HepG2 (cell line): ENCODE measurements around the gene SECTM1. TPM values are rescaled to one million over a fixed set of nuclear protein-coding genes. Genes with fewer than 3 reads are reported as not detected.

Experiments used
- AHDC1 ChIP-seq: sonication (generic); formaldehyde crosslinking; IDR thresholded peaks from 2 replicates; pipeline ENCODE4 v1.5.1; 2020; ENCODE audit warnings: mild to moderate bottlenecking, missing genetic modification reagents, borderline replicate concordance
- ATF1 ChIP-seq: IDR thresholded peaks from 2 replicates; pipeline ENCODE4 v1.6.1; 2016; ENCODE audit warnings: mild to moderate bottlenecking, control low read depth
- FIP1L1 ChIP-seq: fragments of 200-400 bp; formaldehyde crosslinking; IDR thresholded peaks from 2 replicates; pipeline ENCODE4 v1.6.1; 2018; ENCODE audit warnings: low read depth, mild to moderate bottlenecking, low read length, moderate library complexity, borderline replicate concordance; ENCODE audit not compliant: insufficient read depth
- FOXP4 ChIP-seq: sonication (generic); formaldehyde crosslinking; IDR thresholded peaks from 2 replicates; pipeline ENCODE4 v1.4.0; 2020; ENCODE audit warnings: missing genetic modification reagents
- POLR2AphosphoS2 ChIP-seq: IDR thresholded peaks from 2 replicates; pipeline ENCODE4 v1.6.1; 2011; ENCODE audit warnings: low read depth, low read length, improper control_type of control experiment
- TBL1XR1 ChIP-seq: fragments of 150-350 bp; IDR thresholded peaks from 2 replicates; pipeline ENCODE4 v1.6.1; 2014; ENCODE audit warnings: borderline replicate concordance, low read length; ENCODE audit not compliant: partially characterized antibody
- ZFP41 ChIP-seq: sonication (generic); formaldehyde crosslinking; IDR thresholded peaks from 2 replicates; pipeline ENCODE4 v1.4.0; 2020; ENCODE audit warnings: mild to moderate bottlenecking, missing genetic modification reagents, borderline replicate concordance
- ZNF3 ChIP-seq: IDR thresholded peaks from 2 replicates; pipeline ENCODE4 v1.7.0; 2017; ENCODE audit warnings: inconsistent platforms
- ZNF549 ChIP-seq: sonication (generic); formaldehyde crosslinking; IDR thresholded peaks from 2 replicates; pipeline ENCODE4 v1.5.0; 2020; ENCODE audit warnings: missing genetic modification reagents
- ZNF615 ChIP-seq: sonication (generic); formaldehyde crosslinking; IDR thresholded peaks from 2 replicates; pipeline ENCODE4 v1.5.0; 2020; ENCODE audit warnings: mild to moderate bottlenecking, missing genetic modification reagents, borderline replicate concordance
- ZNF891 ChIP-seq: sonication (generic); formaldehyde crosslinking; IDR thresholded peaks from 2 replicates; pipeline ENCODE4 v1.5.0; 2020; ENCODE audit warnings: mild to moderate bottlenecking, missing genetic modification reagents
- ZSCAN12 ChIP-seq: sonication (generic); formaldehyde crosslinking; IDR thresholded peaks from 2 replicates; pipeline ENCODE4 v1.9.0; 2021; ENCODE audit warnings: mild to moderate bottlenecking, missing genetic modification reagents
- polyA plus RNA-seq, 8 experiments: library from polyadenylated mRNA; depleted of rRNA in 3 of 8; stranded (reverse) in 7 of 8; unstranded in 1 of 8; fragments of >200 nt; fragmentation: Illumina TruSeq in 4 of 8; extraction: Trizol in 4 of 8; gene quantifications; 2 replicates each; pipeline versions ENCODE4 v1.2.1 to v1.2.3, GENCODE V29; 2011 to 2016; ENCODE audit warnings: low read depth in 4 of 8, missing spikeins in 1 of 8, mixed read lengths in 1 of 8; ENCODE audit not compliant: insufficient read depth in 1 of 8
- total RNA-seq, 5 experiments: library from RNA; depleted of rRNA; stranded (reverse); fragments of >200 nt; fragmentation: Illumina TruSeq; extraction: Trizol; gene quantifications; 2 replicates each; pipeline ENCODE4 v1.2.3, GENCODE V29; 2016; ENCODE audit warnings: low read depth in 1 of 5
- TF ChIP-seq, protein P1 (sequence below): sonication (generic); formaldehyde crosslinking; IDR thresholded peaks from 2 replicates; pipeline ENCODE4 v1.8.0; 2022; ENCODE audit warnings: missing genetic modification reagents, mild to moderate bottlenecking, inconsistent platforms, borderline replicate concordance
- TF ChIP-seq, protein P2 (sequence below): sonication (generic); formaldehyde crosslinking; IDR thresholded peaks from 2 replicates; pipeline ENCODE4 v1.4.0; 2020; ENCODE audit warnings: missing genetic modification reagents, borderline replicate concordance

SECTM1 gene
- total and polyA plus RNA-seq, 2 of the 13 experiments (the other 11 are each of a cell fraction or from before 2014, with no cell fraction given): 3.5 to 5.3 TPM

DNA sequence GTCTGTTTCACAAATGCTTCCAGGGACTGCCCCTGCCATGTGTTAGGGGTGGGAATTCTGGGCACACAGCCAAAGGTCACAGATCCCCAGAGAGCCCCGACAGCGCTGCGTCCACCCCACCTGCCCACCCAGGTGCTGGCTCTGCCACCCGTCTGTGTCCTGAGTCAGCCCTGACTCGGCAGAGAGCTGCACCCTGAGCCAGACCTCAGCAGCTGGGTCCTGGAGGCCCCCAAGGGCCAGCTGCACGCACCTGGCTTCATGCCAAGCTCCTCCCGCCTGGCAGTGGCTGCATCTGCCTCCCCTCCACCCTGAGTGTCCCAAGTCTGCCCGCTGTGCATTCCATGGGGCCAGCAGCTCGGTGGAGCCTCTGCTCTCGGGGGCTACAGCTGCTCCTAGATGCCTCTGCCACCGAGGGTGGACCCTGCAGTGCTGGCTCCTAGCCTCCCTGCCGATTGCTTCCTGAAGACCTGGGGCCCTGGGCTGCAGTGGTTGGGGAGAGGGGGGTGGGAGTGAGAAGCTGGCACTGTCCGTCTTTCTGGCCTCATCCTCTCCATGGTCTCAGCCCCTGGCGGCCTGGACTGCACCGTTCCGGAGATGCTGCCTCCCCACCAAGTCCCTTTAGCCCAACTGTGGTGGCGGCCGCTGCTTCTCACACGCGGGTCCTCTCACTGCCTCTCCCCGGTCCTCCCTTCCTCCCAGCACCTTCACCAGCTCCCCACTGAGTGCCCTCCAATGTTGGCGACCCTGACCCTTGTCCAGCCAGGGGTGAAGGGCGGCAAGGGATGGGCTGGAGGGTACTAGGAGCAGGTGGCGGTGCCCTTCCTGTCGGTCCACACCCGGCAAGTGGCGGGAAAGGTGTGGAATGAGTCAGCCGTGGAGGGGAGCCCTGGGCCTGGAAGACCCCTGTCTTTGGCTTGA is 3.0 kb downstream of the SECTM1 start (continued):
- TF ChIP-seq ZFP41 (CRISPR knock-in tag): no peak
- TF ChIP-seq ATF1 (CRISPR knock-in tag): no peak
- no peak for TF ChIP-seq TBL1XR1
- no peak for TF ChIP-seq POLR2AphosphoS2
- TF ChIP-seq, protein P1, sequence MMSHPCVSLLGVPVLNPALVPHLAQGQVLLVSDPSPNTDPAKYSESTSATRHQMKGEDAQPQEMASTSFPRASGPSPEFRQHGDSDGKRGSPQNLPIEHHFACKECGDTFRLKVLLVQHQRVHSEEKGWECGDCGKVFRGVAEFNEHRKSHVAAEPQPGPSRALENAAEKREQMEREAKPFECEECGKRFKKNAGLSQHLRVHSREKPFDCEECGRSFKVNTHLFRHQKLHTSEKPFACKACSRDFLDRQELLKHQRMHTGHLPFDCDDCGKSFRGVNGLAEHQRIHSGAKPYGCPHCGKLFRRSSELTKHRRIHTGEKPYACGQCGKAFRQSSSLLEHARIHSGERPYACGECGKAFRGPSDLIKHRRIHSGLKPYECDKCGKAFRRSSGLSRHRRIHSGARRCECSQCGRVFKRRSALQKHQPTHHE (CRISPR knock-in tag): 0 out of 2 replicates have a peak, but pooled peaks have one; percentile 59
- TF ChIP-seq FIP1L1: no peak
- TF ChIP-seq ZNF3 (CRISPR knock-in tag): no peak
- TF ChIP-seq ZSCAN12 (CRISPR knock-in tag): no peak
- TF ChIP-seq ZNF615 (CRISPR knock-in tag): no peak
- TF ChIP-seq ZNF549 (CRISPR knock-in tag): no peak
- 0 out of 2 replicates have a peak, but pooled peaks have one; percentile 24 for TF ChIP-seq FOXP4 (CRISPR knock-in tag)
- 0 out of 2 replicates have a peak, but pooled peaks have one; percentile 17 for TF ChIP-seq AHDC1
- TF ChIP-seq, protein P2, sequence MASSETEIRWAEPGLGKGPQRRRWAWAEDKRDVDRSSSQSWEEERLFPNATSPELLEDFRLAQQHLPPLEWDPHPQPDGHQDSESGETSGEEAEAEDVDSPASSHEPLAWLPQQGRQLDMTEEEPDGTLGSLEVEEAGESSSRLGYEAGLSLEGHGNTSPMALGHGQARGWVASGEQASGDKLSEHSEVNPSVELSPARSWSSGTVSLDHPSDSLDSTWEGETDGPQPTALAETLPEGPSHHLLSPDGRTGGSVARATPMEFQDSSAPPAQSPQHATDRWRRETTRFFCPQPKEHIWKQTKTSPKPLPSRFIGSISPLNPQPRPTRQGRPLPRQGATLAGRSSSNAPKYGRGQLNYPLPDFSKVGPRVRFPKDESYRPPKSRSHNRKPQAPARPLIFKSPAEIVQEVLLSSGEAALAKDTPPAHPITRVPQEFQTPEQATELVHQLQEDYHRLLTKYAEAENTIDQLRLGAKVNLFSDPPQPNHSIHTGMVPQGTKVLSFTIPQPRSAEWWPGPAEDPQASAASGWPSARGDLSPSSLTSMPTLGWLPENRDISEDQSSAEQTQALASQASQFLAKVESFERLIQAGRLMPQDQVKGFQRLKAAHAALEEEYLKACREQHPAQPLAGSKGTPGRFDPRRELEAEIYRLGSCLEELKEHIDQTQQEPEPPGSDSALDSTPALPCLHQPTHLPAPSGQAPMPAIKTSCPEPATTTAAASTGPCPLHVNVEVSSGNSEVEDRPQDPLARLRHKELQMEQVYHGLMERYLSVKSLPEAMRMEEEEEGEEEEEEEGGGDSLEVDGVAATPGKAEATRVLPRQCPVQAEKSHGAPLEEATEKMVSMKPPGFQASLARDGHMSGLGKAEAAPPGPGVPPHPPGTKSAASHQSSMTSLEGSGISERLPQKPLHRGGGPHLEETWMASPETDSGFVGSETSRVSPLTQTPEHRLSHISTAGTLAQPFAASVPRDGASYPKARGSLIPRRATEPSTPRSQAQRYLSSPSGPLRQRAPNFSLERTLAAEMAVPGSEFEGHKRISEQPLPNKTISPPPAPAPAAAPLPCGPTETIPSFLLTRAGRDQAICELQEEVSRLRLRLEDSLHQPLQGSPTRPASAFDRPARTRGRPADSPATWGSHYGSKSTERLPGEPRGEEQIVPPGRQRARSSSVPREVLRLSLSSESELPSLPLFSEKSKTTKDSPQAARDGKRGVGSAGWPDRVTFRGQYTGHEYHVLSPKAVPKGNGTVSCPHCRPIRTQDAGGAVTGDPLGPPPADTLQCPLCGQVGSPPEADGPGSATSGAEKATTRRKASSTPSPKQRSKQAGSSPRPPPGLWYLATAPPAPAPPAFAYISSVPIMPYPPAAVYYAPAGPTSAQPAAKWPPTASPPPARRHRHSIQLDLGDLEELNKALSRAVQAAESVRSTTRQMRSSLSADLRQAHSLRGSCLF (CRISPR knock-in tag): no peak
- no peak for TF ChIP-seq ZNF891 (CRISPR knock-in tag)
